PC-9 (cell line): ENCODE measurements around the gene CAPZB. TPM values are rescaled to one million over a fixed set of nuclear protein-coding genes. Genes with fewer than 3 reads are reported as not detected.
A peak's percentile ranks its signal among the peaks of the same experiment; 100 is the strongest.

Experiments
- BruUV-seq: library from RNA; stranded (reverse); fragments of 400-500 nt; replicated peaks from 2 replicates; lab custom pipeline; 2021; lab: Mats Ljungman, UMichigan
- CTCF ChIA-PET: fragments of 300-600 bp; sonication (Branson Sonifier 250); formaldehyde crosslinking; loops from one replicate; lab custom pipeline; 2022; ENCODE audit warnings: antibody characterized with exemption; lab: Charles Lee
- POLR2A ChIA-PET: fragments of 300-600 bp; sonication (Branson Sonifier 250); formaldehyde crosslinking; loops from one replicate; lab custom pipeline; 2022; ENCODE audit warnings: antibody characterized with exemption; ENCODE audit not compliant: unreplicated experiment; lab: Charles Lee
- DNase-seq, 2 experiments: peaks; one replicate each; pipeline versions ENCODE4 v3.0.0 to v3.0.0-alpha.2; 2015 to 2022; ENCODE audit warnings: mixed read lengths in 1 of 2
- H2AFZ ChIP-seq: fragments of 200-600 bp; sonication (generic); 2 replicates; pipeline ENCODE4 v1.8.1; 2017; ENCODE audit warnings: antibody characterized with exemption
- H3F3A ChIP-seq: fragments of 200-600 bp; sonication (generic); 2 replicates; pipeline ENCODE4 v1.8.1; 2017; ENCODE audit warnings: antibody characterized with exemption, mild to moderate bottlenecking, low read depth; ENCODE audit not compliant: insufficient read depth
- H3K27ac ChIP-seq: fragments of 200-600 bp; sonication (generic); 2 replicates; pipeline ENCODE4 v1.6.1; 2016; ENCODE audit warnings: mixed run types
- H3K27me3 ChIP-seq: fragments of 200-600 bp; sonication (generic); 2 replicates; pipeline ENCODE4 v1.6.1; 2016; ENCODE audit warnings: low read depth, mixed run types; ENCODE audit not compliant: insufficient read depth
- H3K36me3 ChIP-seq: fragments of 200-600 bp; sonication (generic); 2 replicates; pipeline ENCODE4 v1.6.1; 2016; ENCODE audit warnings: low read depth, mixed run types
- H3K4me1 ChIP-seq: fragments of 200-600 bp; sonication (generic); replicated peaks from 2 replicates; pipeline ENCODE4 v1.6.1; 2016; ENCODE audit warnings: mixed run types; ENCODE audit not compliant: insufficient read depth
- H3K4me2 ChIP-seq: fragments of 200-600 bp; sonication (generic); 2 replicates; pipeline ENCODE4 v1.6.1; 2017; ENCODE audit warnings: mixed run types
- H3K4me3 ChIP-seq: fragments of 200-600 bp; sonication (generic); 2 replicates; pipeline ENCODE4 v1.6.1; 2016; ENCODE audit warnings: mixed run types
- H3K79me2 ChIP-seq: fragments of 200-600 bp; sonication (generic); 2 replicates; pipeline ENCODE4 v1.6.1; 2017; ENCODE audit warnings: low read depth, mixed run types
- H3K9me2 ChIP-seq: fragments of 200-600 bp; sonication (generic); 2 replicates; pipeline ENCODE4 v1.8.1; 2017; ENCODE audit warnings: mild to moderate bottlenecking; ENCODE audit not compliant: insufficient read depth
- H3K9me3 ChIP-seq: fragments of 200-600 bp; sonication (generic); 2 replicates; pipeline ENCODE4 v1.8.1; 2016; ENCODE audit warnings: low read depth; ENCODE audit not compliant: insufficient read depth
- H4K20me1 ChIP-seq: fragments of 200-600 bp; sonication (generic); 2 replicates; pipeline ENCODE4 v1.8.1; 2017; ENCODE audit not compliant: insufficient read depth
- CTCF ChIP-seq: fragments of 200-600 bp; sonication (generic); conservative IDR thresholded peaks from 2 replicates; pipeline ENCODE4 v1.6.1; 2017; ENCODE audit warnings: mixed run types, antibody characterized with exemption, mild to moderate bottlenecking, moderate library complexity
- EZH2 ChIP-seq: fragments of 200-600 bp; sonication (generic); IDR thresholded peaks from 2 replicates; pipeline ENCODE4 v1.8.0; 2017; ENCODE audit warnings: antibody characterized with exemption, low read depth
- intact Hi-C: fragments of 100-400 bp; cut with micrococcal nuclease; formaldehyde crosslinking; loops from one replicate; pipeline ENCODE4 v1.10.0; 2022; ENCODE audit not compliant: unreplicated experiment
- total RNA-seq: library from RNA; stranded (reverse); gene quantifications from 2 replicates; pipeline ENCODE4 v1.2.3, GENCODE V29; 2021

CAPZB gene
- total RNA-seq, 1 experiment from 2014 or later, result 222 TPM

- Histone ChIP-seq H3K27me3 (no peaks in the 10 kb centered on the region), H3K36me3 (no peaks in the 10 kb centered on the region), H3K4me1 (peaks cover 16% of the 10 kb centered on the region), H3K9me2 (no peaks in the 10 kb centered on the region), H3K4me2 (no peak overlapping the region), H3K27ac (no peak overlapping the region), H2AFZ (no peak overlapping the region), H3F3A (peaks cover 11% of the 10 kb centered on the region; the same call in 1 of the 2 replicates), H3K4me3 (no peak overlapping the region), H3K79me2 (peaks cover 27% of the 10 kb centered on the region), H3K9me3 (no peaks in the 10 kb centered on the region), H4K20me1 (peaks cover 11% of the 10 kb centered on the region; the same call in 1 of the 2 replicates)
- DNase-seq, result no peak
- no TSS peak for BruUV-seq
- CTCF ChIA-PET, result interaction anchor here (0.5 to 0.6 kb wide), 2 partner anchors 92 to 165 kb away, joined by 3 to 5 read pairs; no protein-coding TSS in a partner anchor
- POLR2A ChIA-PET, result no interaction called here
- TF ChIP-seq CTCF, result no peak
- intact Hi-C loops, result loop anchor here (5.0 to 10.0 kb wide), 3 partner anchors 93 to 159 kb away; a partner anchor contains a TSS
These were observed 2.8 kb upstream of the CAPZB start for GRCh38 chr1:19488136-19488535.

GRCh38 chr1:19484798-19485361 is 459 bp downstream of the CAPZB start:
- no peaks in the 10 kb centered on the region for H3K9me2 ChIP-seq
- H3K9me3 ChIP-seq, result no peaks in the 10 kb centered on the region
- intact Hi-C loops, result loop anchor here (5.0 to 10.0 kb wide), 3 partner anchors 90 to 162 kb away; a partner anchor contains a TSS
- no peaks in the 10 kb centered on the region for H3K27me3 ChIP-seq
- ChIA-PET POLR2A (interaction anchor here (0.6 to 0.7 kb wide), 5 partner anchors 16 to 159 kb away, joined by 3 to 24 read pairs (median 15); partner anchors contain the start of gene NBL1), CTCF (no interaction called here)
- peak overlapping the region; percentile 75 for H3K4me3 ChIP-seq
- H3K4me2 ChIP-seq, result peak overlapping the region; percentile 86
- peaks cover 26% of the 10 kb centered on the region for H3K4me1 ChIP-seq
- H4K20me1 ChIP-seq, result peaks cover 43% of the 10 kb centered on the region
- DNase-seq, result no peak
- TF ChIP-seq EZH2 (no peak), CTCF (no peak)
- H3K79me2 ChIP-seq, result peaks cover 60% of the 10 kb centered on the region
- peaks cover 11% of the 10 kb centered on the region; the same call in 1 of the 2 replicates for H3F3A ChIP-seq
- peak overlapping the region; percentile 34; the same call in 1 of the 2 replicates for H3K27ac ChIP-seq
- BruUV-seq, result no TSS peak
- H3K36me3 ChIP-seq, result no peaks in the 10 kb centered on the region; the same call in 1 of the 2 replicates
- peak overlapping the region; percentile 65; the same call in 1 of the 2 replicates for H2AFZ ChIP-seq

- ChIA-PET CTCF (no interaction called here), POLR2A (no interaction called here)
These were observed 971 bp downstream of the CAPZB start for GRCh38 chr1:19484338-19484797.

More at GRCh38 chr1:19484338-19484797, 971 bp downstream of the CAPZB start:
- Histone ChIP-seq H3K9me2 (no peaks in the 10 kb centered on the region), H3K4me3 (peak overlapping the region; percentile 75), H3F3A (peaks cover 11% of the 10 kb centered on the region; the same call in 1 of the 2 replicates), H3K79me2 (peaks cover 65% of the 10 kb centered on the region), H3K27me3 (no peaks in the 10 kb centered on the region), H3K9me3 (no peaks in the 10 kb centered on the region), H2AFZ (no peak overlapping the region), H3K27ac (no peak overlapping the region), H3K4me2 (peak overlapping the region; percentile 86), H3K36me3 (no peaks in the 10 kb centered on the region; the same call in 1 of the 2 replicates), H3K4me1 (peaks cover 26% of the 10 kb centered on the region), H4K20me1 (peaks cover 49% of the 10 kb centered on the region)
- no peak for TF ChIP-seq EZH2
- TF ChIP-seq CTCF, result no peak
- DNase-seq, result no peak
- TSS peak; percentile 31 for BruUV-seq
- intact Hi-C loops, result loop anchor here (10.0 kb wide), 1 partner anchor 90 kb away; no protein-coding TSS in a partner anchor
